GM19324 (cell line): ENCODE results near the gene MICAL2.
"Not testable (repeated sequence)": the region's sequence is repeated elsewhere in the genome, so short reads cannot be mapped to it uniquely, and the experiment has no call there.

Experiments used
- ATAC-seq: cut with Tn5 transposase; IDR thresholded peaks from one replicate; pipeline ENCODE4 v1.9.1; 2021; ENCODE audit warnings: mild to moderate bottlenecking, moderate library complexity; ENCODE audit not compliant: unreplicated experiment, low FRiP score

MICAL2 gene

GRCh38 chr11:12132790-12133145 lies 22.4 kb downstream of the MICAL2 start:
- ATAC-seq, result no peak

GRCh38 chr11:12133547-12134235 lies 23.3 kb downstream of the MICAL2 start:
- ATAC-seq, result peak; percentile 41

GRCh38 chr11:12134236-12134585 lies 23.8 kb downstream of the MICAL2 start:
- no peak for ATAC-seq

- ATAC-seq, result no peak
These were observed 24.8 kb downstream of the MICAL2 start for GRCh38 chr11:12135185-12135584.

- ATAC-seq, result no peak
These were observed 26.8 kb downstream of the MICAL2 start for GRCh38 chr11:12137005-12137690.

GRCh38 chr11:12137938-12138731 lies 27.7 kb downstream of the MICAL2 start:
- no peak for ATAC-seq

- no peak for ATAC-seq
These were observed 28.9 kb downstream of the MICAL2 start for GRCh38 chr11:12139144-12139881.

- ATAC-seq, result no peak
These were observed 29.9 kb downstream of the MICAL2 start for GRCh38 chr11:12140186-12140793.

GRCh38 chr11:12141283-12141682 lies 30.9 kb downstream of the MICAL2 start:
- ATAC-seq, result no peak

GRCh38 chr11:12142176-12142575 lies 31.8 kb downstream of the MICAL2 start:
- ATAC-seq, result no peak

- ATAC-seq, result no peak
These were observed 32.5 kb downstream of the MICAL2 start for GRCh38 chr11:12142909-12143308.

- no peak for ATAC-seq
These were observed 33.3 kb downstream of the MICAL2 start for GRCh38 chr11:12143461-12144258.

GRCh38 chr11:12144330-12145174 lies 34.2 kb downstream of the MICAL2 start:
- ATAC-seq, result no peak

- ATAC-seq, result not testable (repeated sequence)
These were observed 36.3 kb downstream of the MICAL2 start for GRCh38 chr11:12146678-12147077.

GRCh38 chr11:12147827-12148226 lies 37.4 kb downstream of the MICAL2 start:
- ATAC-seq, result no peak

GRCh38 chr11:12148466-12148865 lies 38.1 kb downstream of the MICAL2 start:
- ATAC-seq, result no peak

- ATAC-seq, result no peak
These were observed 38.5 kb downstream of the MICAL2 start for GRCh38 chr11:12148882-12149281.

GRCh38 chr11:12149672-12150225 lies 39.4 kb downstream of the MICAL2 start:
- ATAC-seq, result no peak
